ENCODE results near the gene PIGZ. TPM values are rescaled to one million over a fixed set of nuclear protein-coding genes. Genes with fewer than 3 reads are reported as not detected.

PIGZ gene
- total and polyA plus RNA-seq, 7 donors = 2.9 to 8.0 (median 3.5) TPM

GRCh38 chr3:196962930-196963630 is 5.6 kb downstream of the PIGZ start:
- Histone ChIP-seq H3K27me3 (ENCODE audit: insufficient read depth in 3 of 3, low read length in 2 of 3) (no peaks in the 10 kb centered on the region), H3K27ac (no peak overlapping the region), H3K9me3 (no peaks in the 10 kb centered on the region), H3K4me3 (no peak overlapping the region), H3K36me3 (ENCODE audit: insufficient read depth in 1 of 2, low read depth in 1 of 2) (peaks cover 0 to 8% of the 10 kb centered on the region in 2 donors), H3K4me1 (peaks cover 4% of the 10 kb centered on the region)
- no peak for TF ChIP-seq CTCF (IDR thresholded peaks at IDR 0.05)
- intact Hi-C loops (cut with DNase I) = no loop called here
- ATAC-seq (no peak), DNase-seq (no peak)
- 87 to 89% (median 89%) methylated on average over 10 of the region's 10 CpGs for WGBS, 3 donors

GRCh38 chr3:196962108-196962929 is 6.3 kb downstream of the PIGZ start:
- no peak for TF ChIP-seq CTCF (IDR thresholded peaks at IDR 0.05)
- ATAC-seq (no peak), DNase-seq (no peak)
- intact Hi-C loops (cut with DNase I) = no loop called here
- H3K27ac ChIP-seq = no peak overlapping the region
- no peaks in the 10 kb centered on the region for H3K9me3 ChIP-seq
- H3K36me3 ChIP-seq (ENCODE audit: insufficient read depth in 1 of 2, low read depth in 1 of 2) = peaks cover 0 to 6% of the 10 kb centered on the region in 2 donors
- WGBS, 3 donors = 75 to 80% (median 78%) methylated on average over 9 of the region's 9 CpGs
- H3K27me3 ChIP-seq (ENCODE audit: insufficient read depth in 3 of 3, low read length in 2 of 3) = no peaks in the 10 kb centered on the region
- no peaks in the 10 kb centered on the region for H3K4me1 ChIP-seq
- H3K4me3 ChIP-seq = no peak overlapping the region

GRCh38 chr3:196954832-196955231 is 13.8 kb downstream of the PIGZ start:
- TF ChIP-seq CTCF (IDR thresholded peaks at IDR 0.05) = no peak
- no peak for ATAC-seq
- Histone ChIP-seq H3K4me3 (no peak overlapping the region), H3K4me1 (no peaks in the 10 kb centered on the region), H3K36me3 (ENCODE audit: insufficient read depth in 1 of 2, low read depth in 1 of 2) (peaks cover 0 to 3% of the 10 kb centered on the region in 2 donors), H3K27ac (no peak overlapping the region), H3K27me3 (ENCODE audit: insufficient read depth in 3 of 3, low read length in 2 of 3) (no peaks in the 10 kb centered on the region), H3K9me3 (no peaks in the 10 kb centered on the region)
- intact Hi-C loops (cut with DNase I) = no loop called here
- DNase-seq = no peak
- WGBS, 3 donors = 79 to 96% (median 85%) methylated on average over 7 of the region's 7 CpGs

GRCh38 chr3:196951371-196951770 is 17.3 kb downstream of the PIGZ start:
- WGBS, 3 donors = 89 to 96% (median 92%) methylated on average over 3 of the region's 3 CpGs
- H3K36me3 ChIP-seq (ENCODE audit: insufficient read depth in 1 of 2, low read depth in 1 of 2) = peaks cover 0 to 3% of the 10 kb centered on the region in 2 donors
- no peak for DNase-seq
- H3K27ac ChIP-seq = no peak overlapping the region
- H3K27me3 ChIP-seq (ENCODE audit: insufficient read depth in 3 of 3, low read length in 2 of 3) = no peaks in the 10 kb centered on the region
- H3K4me1 ChIP-seq = no peaks in the 10 kb centered on the region
- H3K4me3 ChIP-seq = no peak overlapping the region
- H3K9me3 ChIP-seq = no peaks in the 10 kb centered on the region
- TF ChIP-seq CTCF (IDR thresholded peaks at IDR 0.05) = no peak
- intact Hi-C loops (cut with DNase I) = no loop called here
- ATAC-seq = no peak
